WTC11 (cell line): ENCODE data around the gene GLIPR2. TPM values are rescaled to one million over a fixed set of nuclear protein-coding genes. Genes with fewer than 3 reads are reported as not detected.
"Not testable (repeated sequence)": the region's sequence is repeated elsewhere in the genome, so short reads cannot be mapped to it uniquely, and the experiment has no call there.

Experiments
- ATAC-seq: fragments of 200-7000 bp; cut with Tn5 transposase; 2 replicates; pipeline ENCODE4 v1.10.0; 2021; ENCODE audit warnings: mild to moderate bottlenecking, moderate library complexity
- CTCF ChIA-PET: fragments of 300-600 bp; sonication (Branson Sonifier 250); formaldehyde crosslinking; loops from one replicate; lab custom pipeline; 2021; ENCODE audit warnings: antibody characterized with exemption; lab: Charles Lee
- POLR2A ChIA-PET: fragments of 350-600 bp; sonication (Branson Sonifier 250); formaldehyde crosslinking; loops from one replicate; lab custom pipeline; 2021; ENCODE audit warnings: antibody characterized with exemption; lab: Charles Lee
- DNase-seq: peaks from one replicate; pipeline ENCODE4 v3.0.0; 2021; ENCODE audit warnings: low spot score
- H3K27ac Mint-ChIP-seq: 2 replicates; pipeline ENCODE4 v1.8.0; 2021; ENCODE audit warnings: mixed read lengths
- H3K27me3 Mint-ChIP-seq: 2 replicates; pipeline ENCODE4 v1.8.0; 2021; ENCODE audit warnings: low read depth, mild to moderate bottlenecking, moderate library complexity, mixed read lengths
- H3K36me3 Mint-ChIP-seq: 2 replicates; pipeline ENCODE4 v1.8.0; 2021; ENCODE audit warnings: mixed read lengths
- H3K4me1 Mint-ChIP-seq: 2 replicates; pipeline ENCODE4 v1.8.0; 2022; ENCODE audit warnings: mixed read lengths
- H3K4me3 Mint-ChIP-seq: 2 replicates; pipeline ENCODE4 v1.8.0; 2021; ENCODE audit warnings: mild to moderate bottlenecking, moderate library complexity, mixed read lengths
- H3K9me3 Mint-ChIP-seq: 2 replicates; pipeline ENCODE4 v1.8.0; 2021; ENCODE audit warnings: mixed read lengths
- AR ChIP-seq: fragments of 250-450 bp; sonication (Bioruptor Pico); IDR thresholded peaks from 2 replicates; pipeline ENCODE4 v1.9.0; 2021; ENCODE audit warnings: mild to moderate bottlenecking
- ATF3 ChIP-seq: sonication (generic); formaldehyde crosslinking; conservative IDR thresholded peaks from 2 replicates; pipeline ENCODE4 v1.8.1; 2022; ENCODE audit warnings: mild to moderate bottlenecking, missing genetic modification reagents
- CDX4 ChIP-seq: fragments of 250-450 bp; sonication (Bioruptor Pico); IDR thresholded peaks from 2 replicates; pipeline ENCODE4 v1.9.0; 2021; ENCODE audit warnings: moderate library complexity, mild to moderate bottlenecking, inconsistent platforms, borderline replicate concordance
- E2F4 ChIP-seq: sonication (generic); formaldehyde crosslinking; IDR thresholded peaks from 2 replicates; pipeline ENCODE4 v1.8.1; 2022; ENCODE audit warnings: low read depth, mild to moderate bottlenecking, moderate library complexity, missing genetic modification reagents, borderline replicate concordance
- ESRRA ChIP-seq: sonication (generic); formaldehyde crosslinking; IDR thresholded peaks from 2 replicates; pipeline ENCODE4 v1.8.1; 2022; ENCODE audit warnings: mild to moderate bottlenecking, missing genetic modification reagents, borderline replicate concordance
- GABPB1 ChIP-seq: sonication (generic); formaldehyde crosslinking; IDR thresholded peaks from 2 replicates; pipeline ENCODE4 v1.8.1; 2023; ENCODE audit warnings: mild to moderate bottlenecking, missing genetic modification reagents
- HMGA2 ChIP-seq: fragments of 250-450 bp; sonication (Bioruptor Pico); IDR thresholded peaks from 2 replicates; pipeline ENCODE4 v1.4.0; 2021; ENCODE audit warnings: mild to moderate bottlenecking, moderate library complexity
- HMGXB4 ChIP-seq: sonication (generic); formaldehyde crosslinking; IDR thresholded peaks from 2 replicates; pipeline ENCODE4 v1.8.1; 2023; ENCODE audit warnings: mild to moderate bottlenecking, moderate library complexity, missing genetic modification reagents
- NFE2L1 ChIP-seq: sonication (generic); formaldehyde crosslinking; IDR thresholded peaks from 2 replicates; pipeline ENCODE4 v1.8.1; 2023; ENCODE audit warnings: missing genetic modification reagents
- OVOL2 ChIP-seq: fragments of 250-450 bp; sonication (Bioruptor Pico); IDR thresholded peaks from 2 replicates; pipeline ENCODE4 v1.9.0; 2021; ENCODE audit warnings: mild to moderate bottlenecking, borderline replicate concordance
- SMAD3 ChIP-seq: sonication (generic); formaldehyde crosslinking; IDR thresholded peaks from 2 replicates; pipeline ENCODE4 v1.8.0; 2022; ENCODE audit warnings: missing genetic modification reagents, mild to moderate bottlenecking, borderline replicate concordance
- ZBTB43 ChIP-seq: sonication (generic); formaldehyde crosslinking; IDR thresholded peaks from 2 replicates; pipeline ENCODE4 v1.8.1; 2023; ENCODE audit warnings: mild to moderate bottlenecking, missing genetic modification reagents
- ZNF232 ChIP-seq: sonication (generic); formaldehyde crosslinking; IDR thresholded peaks from 2 replicates; pipeline ENCODE4 v1.8.0; 2022; ENCODE audit warnings: mild to moderate bottlenecking, missing genetic modification reagents
- ZNF317 ChIP-seq: sonication (generic); formaldehyde crosslinking; IDR thresholded peaks from 2 replicates; pipeline ENCODE4 v1.8.1; 2023; ENCODE audit warnings: low read depth, mild to moderate bottlenecking, moderate library complexity, missing genetic modification reagents, borderline replicate concordance
- total RNA-seq: library from RNA; stranded (reverse); gene quantifications from 3 replicates; pipeline ENCODE4 v1.2.3, GENCODE V29; 2021

Gene GLIPR2
- total RNA-seq, 1 experiment from 2014 or later, result 3.7 TPM

- TF ChIP-seq ZNF317 (CRISPR knock-in tag), result no peak
Observed at GRCh38 chr9:36174731-36175130, 38.2 kb downstream of the GLIPR2 start (continued).

GRCh38 chr9:36175209-36175608 is 38.7 kb downstream of the GLIPR2 start:
- H3K27ac Mint-ChIP-seq, H3K36me3 Mint-ChIP-seq, H3K4me1 Mint-ChIP-seq, H3K27me3 Mint-ChIP-seq, DNase-seq, POLR2A ChIA-PET, H3K4me3 Mint-ChIP-seq, ATAC-seq: not testable (repeated sequence)
- H3K9me3 Mint-ChIP-seq, result peaks cover 15% of the 10 kb centered on the region
- CTCF ChIA-PET, result interaction anchor here (1.7 kb wide), 1 partner anchor 8 kb away, joined by 6 read pairs; no protein-coding TSS in a partner anchor

GRCh38 chr9:36176496-36176895 is 40.0 kb downstream of the GLIPR2 start:
- ATAC-seq, DNase-seq, H3K4me3 Mint-ChIP-seq, H3K4me1 Mint-ChIP-seq, H3K27ac Mint-ChIP-seq, POLR2A ChIA-PET, H3K36me3 Mint-ChIP-seq, H3K27me3 Mint-ChIP-seq: not testable (repeated sequence)
- peaks cover 28% of the 10 kb centered on the region for H3K9me3 Mint-ChIP-seq
- CTCF ChIA-PET, result interaction anchor here (0.7 to 1.7 kb wide), 2 partner anchors 10 to 76 kb away, joined by 3 to 6 read pairs; no protein-coding TSS in a partner anchor

GRCh38 chr9:36177571-36177970 is 41.0 kb downstream of the GLIPR2 start:
- POLR2A ChIA-PET, result no interaction called here
- TF ChIP-seq ZBTB43 (CRISPR knock-in tag), result no peak

GRCh38 chr9:36180243-36180642 is 43.7 kb downstream of the GLIPR2 start:
- ATAC-seq, H3K4me1 Mint-ChIP-seq, CTCF ChIA-PET, H3K27me3 Mint-ChIP-seq, POLR2A ChIA-PET, DNase-seq, H3K36me3 Mint-ChIP-seq, H3K4me3 Mint-ChIP-seq, H3K27ac Mint-ChIP-seq: not testable (repeated sequence)
- peaks cover 42% of the 10 kb centered on the region for H3K9me3 Mint-ChIP-seq

More at GRCh38 chr9:36177571-36177970, 41.0 kb downstream of the GLIPR2 start:
- CTCF ChIA-PET, result interaction anchor here (0.6 kb wide), 1 partner anchor 14 kb away, joined by 3 read pairs; no protein-coding TSS in a partner anchor
- Mint-ChIP-seq H3K36me3 (peaks cover 5% of the 10 kb centered on the region; the same call in 1 of the 2 replicates), H3K27me3 (peaks cover 5% of the 10 kb centered on the region), H3K4me1 (no peaks in the 10 kb centered on the region), H3K27ac (no peak overlapping the region), H3K4me3 (no peak overlapping the region), H3K9me3 (peaks cover 35% of the 10 kb centered on the region)
- DNase-seq (no peak), ATAC-seq (no peak)

- Mint-ChIP-seq H3K27me3 (peaks cover 18% of the 10 kb centered on the region), H3K9me3 (peaks cover 8% of the 10 kb centered on the region), H3K4me1 (peaks cover 17% of the 10 kb centered on the region), H3K27ac (no peak overlapping the region), H3K36me3 (no peaks in the 10 kb centered on the region), H3K4me3 (no peak overlapping the region)
- DNase-seq, result no peak
- ATAC-seq, result no peak
- CTCF ChIA-PET, result interaction anchor here (1.7 kb wide), 1 partner anchor 85 kb away, joined by 4 read pairs; no protein-coding TSS in a partner anchor
- POLR2A ChIA-PET, result no interaction called here
- TF ChIP-seq ZNF232 (CRISPR knock-in tag) (no peak), E2F4 (CRISPR knock-in tag) (no peak), GABPB1 (CRISPR knock-in tag) (no peak), CDX4 (CRISPR knock-in tag) (no peak), OVOL2 (no peak), ATF3 (CRISPR knock-in tag) (no peak), ESRRA (CRISPR knock-in tag) (no peak), HMGXB4 (no peak), HMGA2 (CRISPR knock-in tag) (no peak), AR (no peak), SMAD3 (CRISPR knock-in tag) (no peak), NFE2L1 (CRISPR knock-in tag) (no peak)
Observed at GRCh38 chr9:36187414-36187813, 50.9 kb downstream of the GLIPR2 start.
